Right lung (tissue), 5 donors: Measurements from ENCODE around the gene ARHGEF17. TPM values are rescaled to one million over a fixed set of nuclear protein-coding genes. Genes with fewer than 3 reads are reported as not detected.

ENCODE experiments used
- DNase-seq, 2 donors: peaks; one replicate each; pipeline ENCODE4 v3.0.0-alpha.2; 2013
- polyA plus RNA-seq, 5 donors: library from polyadenylated mRNA; unstranded; fragments of 120-200 nt; gene quantifications; one replicate each; pipeline versions ENCODE4 v1.2.1 to v1.2.3, GENCODE V29; 2013; ENCODE audit warnings: inconsistent platforms in 1 of 5, low replicate concordance in 1 of 5; ENCODE audit not compliant: insufficient read length in 5 of 5, insufficient read depth in 1 of 5

The ARHGEF17 gene
- polyA plus RNA-seq, 5 donors, result 54.0 to 91.6 (median 85.9) TPM

DNA sequence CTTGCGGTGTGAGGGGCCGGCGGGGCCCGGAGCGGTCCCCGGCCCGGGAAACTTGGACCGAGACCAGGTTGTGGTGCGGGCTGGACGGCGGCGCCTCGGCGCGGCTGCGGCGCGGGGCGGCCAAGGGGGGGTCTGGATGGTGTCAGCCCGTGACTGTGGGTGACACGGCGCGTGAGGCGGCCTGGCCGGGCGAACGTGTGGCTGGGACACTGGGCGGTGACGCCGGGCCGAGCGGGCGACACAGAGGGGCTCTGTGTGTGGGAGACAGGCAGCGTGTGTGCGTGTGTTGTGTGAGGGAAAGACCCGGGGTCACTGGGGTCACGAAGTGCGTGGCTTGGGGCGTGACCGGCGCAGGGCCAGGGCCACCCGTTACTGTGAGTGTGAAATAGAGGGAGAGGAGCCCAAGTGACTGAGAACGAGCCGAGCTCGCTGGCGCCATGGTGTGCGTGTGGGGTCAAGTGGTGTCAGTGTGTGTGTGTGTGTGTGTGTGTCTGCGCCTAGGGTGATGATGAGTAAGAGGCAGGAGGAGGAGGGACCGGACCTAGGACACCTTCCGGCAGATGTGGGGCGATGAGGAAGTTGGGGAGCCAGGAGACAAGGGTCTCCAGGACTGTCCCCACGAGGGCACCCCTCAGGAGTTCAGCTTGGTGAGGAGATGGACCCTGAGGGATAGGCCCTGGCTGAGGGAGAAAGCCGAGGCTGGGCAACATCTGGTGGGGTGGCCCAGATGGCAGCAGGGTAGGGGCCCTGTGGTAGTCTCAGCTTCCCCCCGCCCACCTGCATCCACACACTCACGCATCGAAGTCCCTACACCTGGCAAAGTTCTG is 68.9 kb downstream of the ARHGEF17 start:
- peak; percentile 35 to 52 for DNase-seq

DNA sequence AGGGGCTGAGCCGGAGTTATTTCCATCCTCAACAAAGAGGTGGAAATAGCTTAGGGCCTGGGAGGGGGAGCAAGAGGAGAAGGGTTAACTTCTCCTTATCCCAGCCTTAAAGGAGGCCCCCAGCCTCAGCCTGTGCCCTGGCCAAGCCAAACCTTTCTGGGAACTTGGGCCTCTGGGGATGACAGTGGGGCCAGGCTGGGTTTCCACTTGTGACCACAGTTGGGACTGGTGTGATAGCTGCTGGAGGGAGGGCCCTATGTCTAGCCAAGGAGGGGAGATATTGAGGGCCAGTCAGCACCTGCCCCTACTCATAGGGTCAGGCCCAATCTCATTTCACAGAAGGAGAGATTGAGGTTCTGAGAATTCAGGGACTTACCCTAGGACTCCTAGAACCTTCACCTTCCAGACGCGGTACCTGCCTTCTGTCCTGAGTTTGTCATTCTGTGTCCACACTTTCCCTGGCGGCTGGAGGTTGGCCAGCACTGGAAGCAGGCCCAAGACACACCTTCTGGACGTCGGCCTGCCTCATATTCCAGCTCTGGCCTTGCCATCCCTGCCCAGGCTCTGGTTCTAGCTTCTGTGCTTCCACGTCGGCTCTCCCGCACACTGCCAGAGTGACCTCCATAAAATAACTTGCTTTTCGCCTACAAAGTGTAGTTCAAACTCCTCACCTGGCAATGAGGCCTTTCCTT is 71.3 kb downstream of the ARHGEF17 start:
- no peak for DNase-seq

DNA sequence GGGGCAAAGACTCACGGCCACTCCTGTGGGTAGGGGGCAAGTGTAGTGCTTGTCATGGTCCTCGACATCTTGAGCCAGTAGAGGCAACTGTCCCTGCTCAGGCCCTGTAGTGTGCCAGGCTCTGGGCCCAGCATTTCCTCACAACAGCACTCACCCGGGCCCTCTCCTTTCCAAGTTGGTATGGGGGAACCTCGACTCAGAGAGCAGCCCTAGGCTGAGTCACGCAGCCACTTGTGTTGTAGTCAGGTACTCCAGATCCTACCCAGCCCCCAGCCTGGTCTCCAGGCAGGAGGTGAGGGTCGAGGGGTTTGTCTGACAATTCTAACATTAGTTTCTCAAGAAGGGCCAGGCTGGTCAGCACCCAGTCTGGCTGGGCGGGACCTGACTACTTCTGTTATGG is 72.3 kb downstream of the ARHGEF17 start:
- DNase-seq, result no peak

DNA sequence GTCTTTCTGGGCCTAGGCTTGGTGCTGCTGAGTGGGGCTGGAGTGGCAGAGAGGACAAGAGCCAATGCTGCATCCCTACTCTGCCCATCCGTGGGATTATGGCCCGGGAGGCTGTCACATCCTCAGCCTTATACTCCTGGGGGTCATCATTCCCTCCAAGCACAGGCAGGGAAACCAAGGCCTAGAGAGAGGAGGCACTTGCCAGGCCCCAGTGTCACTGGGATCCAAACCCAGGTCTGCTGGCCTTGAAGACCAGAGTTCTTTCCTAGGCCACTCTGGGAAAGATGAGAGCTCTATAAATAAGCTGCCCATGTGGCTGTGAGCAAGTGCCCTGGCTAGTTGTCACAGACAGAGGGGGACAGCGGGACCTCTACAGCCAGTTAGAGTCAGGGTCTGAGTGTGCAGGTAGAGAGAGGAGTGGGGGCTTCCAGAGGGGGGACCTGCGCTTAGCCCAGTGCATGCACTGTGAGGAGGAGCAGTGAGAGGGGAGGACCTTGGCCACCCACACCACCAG is 72.9 kb downstream of the ARHGEF17 start:
- no peak for DNase-seq

DNA sequence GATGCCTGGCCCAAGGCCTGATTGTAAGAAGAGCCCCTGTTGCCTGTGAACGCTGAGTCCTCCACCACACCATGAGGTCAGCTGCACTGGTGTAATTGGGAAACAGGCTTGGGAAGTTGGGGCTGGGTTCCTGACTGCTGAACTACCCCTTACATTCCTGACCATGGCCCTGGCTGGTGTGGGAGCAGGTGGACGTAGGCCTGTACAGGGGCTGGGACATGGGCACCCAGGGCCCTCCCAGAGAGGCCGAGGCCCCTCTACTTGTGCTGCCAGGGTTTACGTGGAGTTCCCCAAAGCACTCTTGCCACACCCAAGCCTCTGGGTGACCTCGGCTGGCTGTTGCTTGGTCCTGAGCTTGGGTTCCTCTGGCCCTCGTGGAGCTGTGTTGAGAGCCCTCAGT is 73.5 kb downstream of the ARHGEF17 start:
- DNase-seq, result no peak

DNA sequence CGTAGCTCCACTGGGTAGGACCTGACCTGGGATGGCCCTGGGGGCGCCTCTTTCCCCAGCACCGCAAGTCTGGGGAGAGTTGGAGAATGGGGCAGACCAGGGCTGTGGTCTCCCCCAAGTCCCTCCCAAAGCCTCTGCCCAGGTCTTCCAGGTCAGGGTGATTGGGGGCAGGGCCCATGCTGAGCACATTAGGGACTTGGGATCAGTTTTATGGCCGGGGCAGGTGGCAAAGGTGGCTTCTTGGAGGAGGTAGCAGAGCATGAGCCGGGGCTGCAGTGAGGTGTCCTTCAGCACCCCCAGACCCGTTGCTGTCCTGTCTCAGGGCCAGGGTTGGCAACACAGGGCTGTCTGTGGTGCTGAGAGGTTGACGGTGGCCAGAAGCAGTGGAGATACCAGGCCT is 74.1 kb downstream of the ARHGEF17 start:
- no peak for DNase-seq

DNA sequence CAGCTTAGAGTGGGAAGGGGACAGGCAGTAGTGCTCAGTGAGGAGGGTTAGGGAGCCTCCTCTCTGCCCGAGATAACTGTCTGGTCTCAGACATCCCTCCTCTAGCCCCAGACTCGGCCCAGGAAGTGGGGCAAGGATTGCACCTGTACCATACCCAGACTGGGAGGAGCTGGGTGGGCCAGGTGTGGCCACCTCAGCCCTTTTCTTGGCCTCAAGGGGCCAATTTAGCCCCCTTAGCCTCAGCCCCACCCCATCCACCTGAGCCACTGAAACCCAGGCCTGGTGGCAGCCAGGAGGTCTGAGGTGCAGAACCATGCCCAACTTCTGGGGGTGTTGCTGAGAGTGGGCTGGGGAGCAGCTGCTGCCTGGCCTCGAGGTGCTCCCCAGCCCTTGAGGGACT is 74.7 kb downstream of the ARHGEF17 start:
- no peak for DNase-seq

DNA sequence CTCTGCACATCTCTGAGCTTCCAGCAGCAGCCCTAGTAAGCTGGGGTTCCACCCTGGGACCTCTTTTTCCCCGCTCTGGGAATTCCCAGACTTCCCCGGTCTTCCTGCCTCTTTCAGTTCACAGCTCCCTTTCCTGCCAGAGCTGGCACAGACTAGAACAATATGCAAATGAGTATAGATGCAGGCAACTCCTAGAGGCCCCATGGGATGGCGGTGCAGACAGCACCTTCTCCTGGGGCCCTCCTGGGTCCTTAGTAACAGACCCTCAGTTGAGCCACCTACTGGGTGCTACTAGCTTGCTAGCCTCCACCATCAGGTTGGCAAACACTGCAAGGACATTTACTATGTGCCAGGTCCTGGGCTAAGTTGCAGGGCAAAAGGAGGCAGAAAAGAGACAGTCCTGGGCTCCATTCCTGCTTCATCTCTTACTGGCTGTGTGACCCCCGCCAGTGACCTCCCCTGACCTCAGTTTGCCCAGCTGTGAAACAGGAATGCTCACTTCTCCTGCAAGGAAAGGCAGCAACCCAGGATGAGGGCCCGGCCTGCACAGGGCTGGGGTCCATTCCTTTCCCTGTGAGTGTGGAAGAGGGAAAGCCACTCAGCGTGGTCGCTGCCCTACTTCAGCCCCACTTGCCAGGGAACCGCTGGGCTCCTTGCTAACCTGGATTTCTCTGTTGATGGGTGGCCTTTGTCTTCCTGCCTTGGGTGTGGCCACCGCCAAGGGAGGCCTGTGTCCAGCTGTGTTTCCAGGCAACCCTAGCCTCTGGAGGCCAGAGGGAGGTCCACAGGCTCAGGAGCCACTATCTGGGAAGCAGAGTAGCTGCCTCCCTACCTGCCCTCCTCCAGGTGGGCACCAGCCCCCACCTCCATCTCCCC is 75.4 kb downstream of the ARHGEF17 start:
- no peak for DNase-seq

DNA sequence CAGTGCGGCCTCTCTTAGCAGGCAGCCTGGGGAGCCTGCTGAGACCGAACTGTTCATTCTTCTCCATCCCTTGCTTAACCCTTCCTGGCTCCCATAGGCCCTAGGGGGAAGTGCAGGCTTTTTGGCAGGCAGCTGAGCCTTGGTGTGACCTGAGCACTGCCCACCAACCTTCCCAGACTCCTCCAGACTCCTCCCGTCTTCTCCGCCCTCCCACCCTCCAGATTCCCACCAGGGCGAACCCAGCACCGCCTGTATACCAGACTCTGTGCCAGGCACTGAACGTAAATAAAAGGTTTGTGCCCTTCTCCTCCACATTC is 76.0 kb downstream of the ARHGEF17 start:
- DNase-seq, result no peak

DNA sequence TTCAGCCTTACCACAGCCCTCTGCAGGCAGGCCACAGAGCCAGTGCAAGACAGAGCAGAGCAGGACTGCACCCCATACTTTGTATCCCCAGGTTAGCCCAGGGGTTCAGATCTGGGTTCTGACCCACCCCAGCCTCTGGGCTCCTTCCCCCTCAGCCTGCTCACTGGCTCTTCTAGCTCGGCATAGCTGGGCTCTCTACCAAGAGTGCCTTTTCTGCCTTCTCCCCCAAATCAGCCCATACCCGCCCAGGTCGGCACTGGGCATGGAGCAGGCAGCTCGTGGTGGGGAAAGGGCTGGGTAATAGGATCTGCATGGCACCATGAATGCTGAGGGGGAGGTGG is 76.4 kb downstream of the ARHGEF17 start:
- no peak for DNase-seq

DNA sequence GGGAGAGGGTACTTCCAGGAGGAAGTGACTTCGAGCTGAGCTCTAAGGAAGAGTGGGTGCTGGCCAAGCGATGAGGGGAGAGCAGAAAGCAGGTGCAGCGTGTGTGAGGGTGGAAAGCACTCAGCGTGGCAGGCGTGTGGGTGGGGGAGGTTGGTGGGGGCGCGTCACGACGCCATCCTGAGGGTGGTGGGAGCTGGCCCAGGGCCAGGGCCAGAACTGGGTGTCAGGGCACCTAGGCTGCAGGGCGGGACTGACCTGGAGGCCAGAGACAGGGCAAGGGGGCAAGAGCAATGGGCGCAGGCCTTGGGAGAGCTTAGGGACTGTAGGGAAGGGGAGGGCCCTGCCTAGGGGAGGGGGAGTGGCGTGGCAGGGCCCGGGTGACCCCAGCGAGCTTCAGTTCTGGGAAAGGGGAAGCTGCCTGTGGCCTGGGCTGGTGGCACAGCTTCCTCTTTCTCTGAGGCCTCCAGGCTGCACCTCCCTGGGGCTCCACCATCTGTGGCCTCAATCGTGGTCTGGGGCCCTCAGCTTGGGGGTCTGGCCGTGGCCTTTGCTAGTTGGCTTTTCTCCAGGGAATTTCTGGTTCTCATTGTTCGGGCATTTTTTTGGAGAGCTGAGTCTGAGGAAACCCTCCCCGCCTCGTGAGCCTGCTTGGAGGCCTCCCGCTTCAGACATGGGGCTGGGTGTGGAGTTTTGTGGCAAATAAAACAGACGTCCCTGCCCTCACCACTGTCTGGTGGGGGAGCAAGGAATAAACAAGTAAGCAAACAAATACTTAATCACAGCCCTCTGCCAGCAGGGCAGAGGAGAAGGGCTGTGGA is 77.0 kb downstream of the ARHGEF17 start:
- no peak for DNase-seq

DNA sequence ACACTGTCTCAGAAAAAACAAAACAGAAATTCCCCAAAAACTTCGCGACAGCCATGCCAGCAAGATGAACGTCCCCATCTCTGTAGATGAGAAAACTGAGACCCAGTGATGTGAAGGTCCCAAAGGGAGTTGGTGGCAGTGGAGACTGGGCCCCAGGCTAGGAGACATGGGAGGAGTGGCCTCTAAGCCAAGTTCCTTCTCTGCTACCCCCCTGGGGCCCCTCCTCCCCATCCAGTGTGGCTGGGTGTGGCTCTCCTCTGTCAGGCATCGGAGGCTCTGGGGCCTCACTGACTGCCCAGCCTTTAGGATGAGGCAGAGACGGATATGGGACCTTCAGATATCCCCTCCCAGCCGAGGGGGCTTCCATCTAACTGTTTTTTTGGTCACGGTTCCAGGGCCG is 77.9 kb downstream of the ARHGEF17 start:
- DNase-seq, result no peak

DNA sequence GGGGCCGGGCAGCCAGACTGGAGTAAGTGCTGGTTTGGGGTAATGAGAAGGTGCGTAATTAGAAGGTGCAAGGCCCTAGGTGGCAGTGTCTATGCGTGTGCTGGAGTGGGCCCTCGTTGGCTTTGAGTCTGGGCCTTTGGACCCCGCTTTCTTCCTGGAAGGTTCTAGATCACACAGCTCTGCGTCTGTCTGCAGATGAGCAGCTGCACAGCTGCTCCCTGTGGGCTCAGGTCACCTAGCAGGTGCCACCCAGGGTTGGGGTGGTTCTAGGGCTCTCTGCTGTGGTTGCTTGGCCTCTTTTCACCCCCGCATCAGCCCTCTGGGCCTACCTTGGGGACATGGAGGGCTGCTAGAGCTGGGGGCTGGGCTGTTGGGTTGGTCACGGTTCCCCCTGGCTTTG is 78.5 kb downstream of the ARHGEF17 start:
- DNase-seq, result no peak

DNA sequence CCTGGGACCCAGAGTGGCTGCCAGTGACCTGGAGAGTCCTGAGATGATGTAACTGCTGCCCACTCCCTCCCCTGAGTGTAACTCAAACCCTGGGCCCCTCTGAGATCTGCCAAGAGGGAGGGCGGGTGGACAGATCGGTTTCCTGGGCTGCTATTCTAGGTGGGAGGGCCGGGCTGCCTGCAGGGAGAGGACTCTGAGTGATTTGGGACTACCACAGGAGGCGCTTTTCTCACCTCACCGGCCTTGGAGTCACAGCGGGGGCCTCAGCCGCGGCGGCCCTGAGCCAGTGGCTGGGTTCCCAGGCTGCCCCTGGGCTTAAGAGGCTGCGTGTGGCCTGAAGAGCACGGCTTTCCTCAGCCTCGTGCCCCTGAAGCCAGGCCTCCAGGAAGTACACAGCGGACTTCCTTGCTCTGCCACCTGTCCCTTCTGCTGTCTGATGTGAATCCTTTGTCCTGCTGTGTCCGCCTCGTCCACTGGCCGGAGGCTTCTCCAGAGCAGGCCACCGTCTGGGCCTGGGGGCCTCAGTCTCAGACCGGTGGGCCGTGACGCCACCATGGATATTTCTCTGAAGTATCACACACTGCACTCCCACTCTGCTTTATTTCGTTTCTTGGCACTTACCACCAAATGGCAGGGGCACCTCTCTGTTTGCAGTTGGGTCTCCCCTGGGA is 79.7 kb downstream of the ARHGEF17 start:
- no peak for DNase-seq

DNA sequence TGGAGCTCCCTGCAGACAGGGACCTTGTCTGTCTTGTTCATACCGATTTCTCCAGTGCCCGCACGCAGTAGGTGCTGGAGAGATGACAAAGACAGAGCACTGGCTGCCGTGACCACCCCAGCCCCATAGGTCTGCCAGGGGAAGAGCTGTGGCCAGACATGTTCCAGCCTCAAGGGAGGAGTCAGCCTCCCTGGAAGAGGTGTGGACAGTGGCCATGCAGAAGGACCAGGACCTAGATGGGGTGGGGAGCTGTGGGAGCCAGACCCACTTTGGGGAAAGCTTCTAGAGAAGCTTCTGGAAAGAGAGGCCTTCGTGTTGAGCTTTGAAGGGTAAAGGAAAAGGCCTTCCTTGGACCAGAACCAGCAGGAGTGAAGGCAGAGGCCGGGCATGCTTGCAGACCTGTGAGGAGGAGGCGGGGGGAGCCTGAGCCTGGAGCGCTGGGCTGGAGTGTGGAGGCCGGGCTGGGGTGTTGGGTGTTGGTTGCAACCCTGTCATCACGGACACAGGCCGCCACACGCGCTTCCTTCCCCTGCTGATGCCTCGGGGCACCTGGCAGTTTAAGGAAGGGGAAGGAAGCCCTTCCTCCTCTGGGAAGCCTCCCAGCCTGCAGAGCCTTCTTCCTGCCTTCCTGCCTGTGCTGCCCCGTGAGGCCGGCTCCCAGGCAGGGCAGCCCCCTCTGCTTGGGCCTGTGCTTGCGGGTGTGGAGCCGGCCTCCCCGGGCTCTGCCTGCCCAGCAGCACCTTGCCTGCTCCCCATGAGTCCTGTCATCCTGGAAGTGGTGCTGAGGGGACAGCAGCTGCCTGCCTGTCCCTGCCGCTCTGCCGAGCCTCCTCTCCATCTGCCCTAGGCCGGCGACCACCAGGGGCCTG is 80.4 kb downstream of the ARHGEF17 start:
- DNase-seq, result no peak

DNA sequence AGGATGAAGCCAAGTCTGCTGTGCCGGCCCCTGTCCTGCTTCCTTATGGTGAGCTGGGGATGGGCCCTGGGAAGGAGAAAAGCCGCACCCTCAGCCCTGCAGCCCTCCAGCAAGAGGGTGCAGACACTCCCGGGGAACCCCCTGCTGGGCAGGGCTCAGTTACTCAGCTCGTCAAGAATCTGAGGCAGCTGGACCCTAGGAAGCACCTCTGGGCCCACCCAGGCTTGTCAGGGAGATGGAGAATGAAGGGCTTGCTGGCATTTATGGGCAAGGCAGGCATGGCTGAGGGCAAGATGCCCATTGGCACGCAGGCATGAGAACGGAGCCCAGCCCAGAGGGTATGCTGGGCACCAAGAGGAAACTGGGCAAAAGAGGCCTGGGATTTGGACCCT is 81.1 kb downstream of the ARHGEF17 start:
- no peak for DNase-seq

DNA sequence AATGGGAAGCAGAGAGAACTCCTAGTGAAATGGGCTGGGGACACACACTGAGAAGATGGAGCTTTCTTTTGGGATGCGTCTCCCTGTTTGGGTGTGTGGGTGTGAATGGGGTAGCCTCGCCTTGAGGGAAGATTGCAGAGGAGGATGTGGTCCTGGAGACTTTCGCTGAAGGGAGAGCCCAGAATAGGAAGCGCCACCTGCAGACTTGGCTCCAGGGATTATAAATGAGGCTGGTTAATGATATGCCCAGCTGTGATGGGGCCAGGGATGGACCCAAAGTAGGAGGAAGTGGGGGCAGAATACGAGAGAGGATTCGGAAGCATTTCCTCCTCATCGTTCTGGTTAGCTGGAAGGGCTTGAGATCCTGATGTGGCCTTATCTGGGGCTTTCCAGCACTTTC is 81.8 kb downstream of the ARHGEF17 start:
- DNase-seq, result no peak

DNA sequence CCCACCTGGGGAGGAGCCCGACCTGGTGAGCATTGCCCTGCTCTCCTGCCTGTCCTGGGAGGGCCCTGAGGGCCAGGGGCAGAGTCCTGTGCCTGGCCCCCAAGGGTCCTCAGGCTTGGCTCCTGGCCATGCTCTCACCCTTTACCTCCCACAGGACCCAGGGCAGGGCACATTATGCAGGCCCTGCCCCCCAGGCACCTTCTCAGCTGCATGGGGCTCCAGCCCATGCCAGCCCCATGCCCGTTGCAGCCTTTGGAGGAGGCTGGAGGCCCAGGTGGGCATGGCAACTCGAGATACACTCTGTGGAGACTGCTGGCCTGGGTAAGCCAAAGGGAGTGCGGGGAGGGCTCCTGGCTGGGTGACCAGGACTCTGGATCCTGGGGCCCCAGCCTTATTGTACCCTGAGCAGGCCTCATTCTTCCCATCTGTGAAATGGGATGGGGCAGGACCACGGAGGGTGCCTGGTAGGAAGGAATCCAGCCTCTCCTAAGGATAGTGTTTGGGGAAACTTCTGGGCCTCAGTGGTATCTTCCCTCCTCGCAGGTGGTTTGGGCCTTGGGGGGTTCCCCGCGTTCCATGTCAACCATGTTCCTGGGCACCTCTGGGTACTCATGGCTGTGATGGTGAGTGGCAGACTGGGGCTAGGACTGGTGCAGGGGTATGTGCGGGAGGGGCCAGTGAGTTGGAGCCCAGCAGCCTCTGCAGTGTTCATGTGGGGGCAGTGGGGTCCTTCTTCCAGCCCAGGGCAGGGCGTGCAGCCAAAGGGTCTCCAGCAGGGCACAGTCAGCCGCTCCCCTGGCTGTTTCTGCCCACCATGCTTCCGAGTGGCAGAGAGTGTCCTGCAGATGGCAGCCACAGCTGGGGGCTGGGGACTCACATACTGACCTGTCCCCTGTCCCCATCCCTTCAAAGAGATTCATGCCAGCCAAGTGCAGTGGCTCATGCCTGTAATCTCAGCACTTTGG is 82.8 kb downstream of the ARHGEF17 start:
- no peak for DNase-seq

DNA sequence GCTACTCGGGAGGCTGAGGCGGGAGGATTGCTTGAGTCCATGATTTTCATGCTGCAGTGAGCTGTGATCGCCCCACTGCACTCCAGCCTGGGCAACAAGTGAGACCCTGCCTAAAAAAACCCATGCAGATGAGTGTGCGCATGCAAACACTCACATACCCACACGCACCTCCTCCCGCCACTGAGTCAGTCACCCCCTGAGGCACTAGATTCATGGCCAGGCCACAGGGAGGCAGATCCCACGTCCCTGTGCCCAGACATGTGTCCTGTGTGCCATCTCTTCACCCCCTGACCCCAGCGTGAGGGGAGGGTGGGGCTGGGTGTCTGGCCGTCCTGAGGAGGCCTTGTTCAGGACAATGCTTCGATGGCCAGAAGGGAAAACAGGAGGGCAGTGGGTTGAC is 83.6 kb downstream of the ARHGEF17 start:
- DNase-seq, result no peak
